H9 (cell line): ENCODE data around the gene ODAD4. TPM values are rescaled to one million over a fixed set of nuclear protein-coding genes. Genes with fewer than 3 reads are reported as not detected.
A peak's percentile ranks its signal among the peaks of the same experiment; 100 is the strongest.

Source experiments
- DNase-seq: peaks from one replicate; pipeline ENCODE4 v3.0.0-alpha.2; 2017
- H2AFZ ChIP-seq: one replicate; pipeline ENCODE4 v1.6.1; 2013; ENCODE audit warnings: mild to moderate bottlenecking, low read length, control low read depth, moderate library complexity
- H2AK5ac ChIP-seq: 2 replicates; pipeline ENCODE4 v1.6.1; 2013; ENCODE audit warnings: low read length, control low read depth, mixed read lengths; ENCODE audit not compliant: insufficient read length
- H2BK120ac ChIP-seq: one replicate; pipeline ENCODE4 v1.6.1; 2013; ENCODE audit warnings: low read depth, mild to moderate bottlenecking, low read length, control low read depth, inconsistent platforms; ENCODE audit not compliant: poor library complexity, severe bottlenecking
- H2BK12ac ChIP-seq: 2 replicates; pipeline ENCODE4 v1.6.1; 2013; ENCODE audit warnings: low read length, control low read depth, mixed read lengths, low read depth; ENCODE audit not compliant: insufficient read length
- H2BK15ac ChIP-seq: 2 replicates; pipeline ENCODE4 v1.6.1; 2013; ENCODE audit warnings: low read depth, low read length, control low read depth
- H2BK20ac ChIP-seq: one replicate; pipeline ENCODE4 v1.6.1; 2013; ENCODE audit warnings: low read depth, mild to moderate bottlenecking, low read length, control low read depth, inconsistent platforms; ENCODE audit not compliant: poor library complexity, severe bottlenecking
- H2BK5ac ChIP-seq: 2 replicates; pipeline ENCODE4 v1.6.1; 2013; ENCODE audit warnings: low read length, control low read depth, mixed read lengths; ENCODE audit not compliant: insufficient read length
- H3K14ac ChIP-seq: 2 replicates; pipeline ENCODE4 v1.6.1; 2013; ENCODE audit warnings: low read length, control low read depth; ENCODE audit not compliant: insufficient read depth
- H3K18ac ChIP-seq: 2 replicates; pipeline ENCODE4 v1.6.1; 2013; ENCODE audit warnings: low read depth, mild to moderate bottlenecking, mixed read lengths, low read length, control low read depth; ENCODE audit not compliant: insufficient read length
- H3K23ac ChIP-seq: 2 replicates; pipeline ENCODE4 v1.6.1; 2013; ENCODE audit warnings: low read length, control low read depth, mixed read lengths, low read depth; ENCODE audit not compliant: insufficient read length
- H3K23me2 ChIP-seq: 2 replicates; pipeline ENCODE4 v1.6.1; 2013; ENCODE audit warnings: low read depth, mild to moderate bottlenecking, mixed read lengths, low read length, control low read depth; ENCODE audit not compliant: insufficient read length, poor library complexity, severe bottlenecking
- H3K27ac ChIP-seq: 2 replicates; pipeline ENCODE4 v1.5.1; 2013; ENCODE audit warnings: low read length, control low read depth, mixed read lengths, low read depth; ENCODE audit not compliant: insufficient read length
- H3K27me3 ChIP-seq: 2 replicates; pipeline ENCODE4 v1.6.1; 2013; ENCODE audit warnings: low read length, control low read depth, inconsistent platforms; ENCODE audit not compliant: insufficient read depth
- H3K4ac ChIP-seq: 2 replicates; pipeline ENCODE4 v1.6.1; 2013; ENCODE audit warnings: low read depth, mild to moderate bottlenecking, control low read depth, inconsistent platforms, low read length, moderate library complexity
- H3K4me1 ChIP-seq: 2 replicates; pipeline ENCODE4 v1.6.1; 2013; ENCODE audit warnings: low read length, control low read depth, inconsistent platforms; ENCODE audit not compliant: insufficient read depth
- H3K4me2 ChIP-seq: 2 replicates; pipeline ENCODE4 v1.6.1; 2013; ENCODE audit warnings: low read length, control low read depth, mixed read lengths; ENCODE audit not compliant: insufficient read length, insufficient read depth
- H3K56ac ChIP-seq: 2 replicates; pipeline ENCODE4 v1.6.1; 2013; ENCODE audit warnings: low read depth, mild to moderate bottlenecking, mixed read lengths, low read length, control low read depth; ENCODE audit not compliant: insufficient read length
- H3K79me1 ChIP-seq: 2 replicates; pipeline ENCODE4 v1.6.1; 2013; ENCODE audit warnings: low read depth, mild to moderate bottlenecking, moderate library complexity, low read length, control low read depth, inconsistent platforms; ENCODE audit not compliant: insufficient read depth, poor library complexity, severe bottlenecking
- H3K79me2 ChIP-seq: 2 replicates; pipeline ENCODE4 v1.6.1; 2013; ENCODE audit warnings: low read length, control low read depth, inconsistent platforms; ENCODE audit not compliant: insufficient read depth
- H3K9ac ChIP-seq: 2 replicates; pipeline ENCODE4 v1.6.1; 2013; ENCODE audit warnings: low read length, control low read depth, mixed read lengths; ENCODE audit not compliant: insufficient read length; ENCODE audit errors: extremely low read depth
- H3K9me3 ChIP-seq: one replicate; pipeline ENCODE4 v1.6.1; 2013; ENCODE audit warnings: low read depth, low read length, inconsistent platforms; ENCODE audit not compliant: control insufficient read depth
- H3T11ph ChIP-seq: one replicate; pipeline ENCODE4 v1.6.1; 2013; ENCODE audit warnings: mild to moderate bottlenecking, low read length, control low read depth, inconsistent platforms
- H4K20me1 ChIP-seq: one replicate; pipeline ENCODE4 v1.6.1; 2013; ENCODE audit not compliant: control insufficient read depth, insufficient read length, insufficient read depth
- H4K5ac ChIP-seq: 2 replicates; pipeline ENCODE4 v1.6.1; 2013; ENCODE audit warnings: low read depth, mild to moderate bottlenecking, mixed read lengths, low read length, control low read depth; ENCODE audit not compliant: insufficient read length
- H4K8ac ChIP-seq: replicated peaks from 2 replicates; pipeline ENCODE4 v1.6.1; 2013; ENCODE audit warnings: low read length, control low read depth, mixed read lengths, low read depth; ENCODE audit not compliant: insufficient read length
- H4K91ac ChIP-seq: 2 replicates; pipeline ENCODE4 v1.6.1; 2013; ENCODE audit warnings: low read depth, mild to moderate bottlenecking, moderate library complexity, mixed read lengths, low read length, control low read depth; ENCODE audit not compliant: insufficient read length
- H3K27ac Mint-ChIP-seq, 3 experiments: 2 replicates in 2 of 3; 3 replicates in 1 of 3; pipeline ENCODE4 v1.8.0; 2020 to 2021; ENCODE audit warnings: mixed read lengths in 3 of 3, mild to moderate bottlenecking in 1 of 3, moderate library complexity in 1 of 3
- H3K27me3 Mint-ChIP-seq: 2 replicates; pipeline ENCODE4 v1.8.0; 2021; ENCODE audit warnings: low read depth, mild to moderate bottlenecking, moderate library complexity, mixed read lengths
- H3K36me3 Mint-ChIP-seq, 3 experiments: 2 replicates in 2 of 3; 3 replicates in 1 of 3; pipeline ENCODE4 v1.8.0; 2020 to 2021; ENCODE audit warnings: low read depth in 3 of 3, mixed read lengths in 3 of 3; ENCODE audit not compliant: insufficient read depth in 1 of 3
- H3K4me1 Mint-ChIP-seq, 2 experiments: 2 replicates each; pipeline ENCODE4 v1.8.0; 2020; ENCODE audit warnings: mixed read lengths in 2 of 2
- H3K4me3 Mint-ChIP-seq, 2 experiments: 2 replicates in 1 of 2; 3 replicates in 1 of 2; pipeline ENCODE4 v1.8.0; 2020 to 2021; ENCODE audit warnings: mild to moderate bottlenecking in 2 of 2, mixed read lengths in 2 of 2, moderate library complexity in 1 of 2
- H3K9me3 Mint-ChIP-seq, 2 experiments: 2 replicates in 1 of 2; 3 replicates in 1 of 2; pipeline ENCODE4 v1.8.0; 2020; ENCODE audit warnings: mild to moderate bottlenecking in 2 of 2, mixed read lengths in 2 of 2, moderate library complexity in 1 of 2
- CTCF ChIP-seq: fragments of 200-600 bp; sonication (generic); conservative IDR thresholded peaks from 3 replicates; pipeline ENCODE4 v1.8.0; 2021; ENCODE audit warnings: antibody characterized with exemption, mild to moderate bottlenecking
- WGBS: extraction: QIAGEN DNeasy Blood & Tissue Kit; methylation state at CpG from one replicate; pipeline ENCODE4 v1.1.7; 2013; ENCODE audit warnings: missing lambda C conversion rate, low lambda C conversion rate, mixed read lengths; ENCODE audit not compliant: insufficient read length; ENCODE audit errors: extremely low coverage; 5-methylcytosine and 5-hydroxymethylcytosine counted together
- total RNA-seq: library from RNA; stranded (reverse); gene quantifications from 2 replicates; pipeline ENCODE4 v1.2.1, GENCODE V29; 2021

Gene ODAD4
- total RNA-seq, 1 experiment from 2014 or later: 2.1 TPM

- Histone ChIP-seq H3K79me2 (no peaks in the 10 kb centered on the region), H3K27me3 (no peaks in the 10 kb centered on the region), H2BK5ac (no peak overlapping the region), H3K9ac (no peak overlapping the region), H3K23ac (no peak overlapping the region), H3K14ac (no peak overlapping the region), H4K8ac (no peak overlapping the region), H3K56ac (no peak overlapping the region), H3K18ac (no peak overlapping the region), H3K4me2 (peak overlapping the region; percentile 1), H3K4ac (no peak overlapping the region), H3K9me3 (no peaks in the 10 kb centered on the region), H2BK12ac (no peak overlapping the region), H2BK120ac (no peak overlapping the region), H2AFZ (no peak overlapping the region), H2AK5ac (no peak overlapping the region), H4K20me1 (no peaks in the 10 kb centered on the region), H3K27ac (no peak overlapping the region), H2BK15ac (no peak overlapping the region), H3K4me1 (peaks cover 2% of the 10 kb centered on the region; the same call in 1 of the 2 replicates), H3T11ph (no peak overlapping the region), H4K5ac (no peak overlapping the region), H3K23me2 (no peaks in the 10 kb centered on the region), H4K91ac (no peak overlapping the region), H3K79me1 (no peaks in the 10 kb centered on the region), H2BK20ac (no peak overlapping the region)
- no peaks in the 10 kb centered on the region for H3K9me3 Mint-ChIP-seq
- peaks cover 30 to 31% of the 10 kb centered on the region in 2 experiments for H3K4me1 Mint-ChIP-seq
- TF ChIP-seq CTCF: no peak
- H3K27me3 Mint-ChIP-seq: peaks cover 3% of the 10 kb centered on the region; the same call in 1 of the 2 replicates
- peak overlapping the region in 1 of 2 experiments; percentile 18; a peak in 1 of 5 replicates for H3K4me3 Mint-ChIP-seq
- H3K36me3 Mint-ChIP-seq: no peaks in the 10 kb centered on the region; a peak in 2 of 7 replicates
- WGBS: no CpG with 5 or more reads among the region's 11 CpGs
- DNase-seq: peak; percentile 61
- H3K27ac Mint-ChIP-seq: peak overlapping the region in 2 of 3 experiments; percentile 34 to 56; a peak in 4 of 7 replicates
Measured at GRCh38 chr17:41957031-41957868, 26.8 kb downstream of the ODAD4 start.
